MCF 10A (cell line): ENCODE data around the gene TBX2. TPM values are rescaled to one million over a fixed set of nuclear protein-coding genes. Genes with fewer than 3 reads are reported as not detected.

Source experiments
- BruUV-seq: library from RNA; stranded (reverse); fragments of 400-500 nt; replicated peaks from 2 replicates; lab custom pipeline; 2021; lab: Mats Ljungman, UMichigan
- CTCF ChIA-PET: fragments of 300-600 bp; sonication (Branson Sonifier 250); formaldehyde crosslinking; extraction: SDS; loops from one replicate; lab custom pipeline; 2021; ENCODE audit warnings: antibody characterized with exemption, inconsistent platforms; lab: Yijun Ruan, JAX
- POLR2A ChIA-PET: fragments of 300-600, 350-650 bp; sonication (Branson Sonifier 250); formaldehyde crosslinking; extraction: SDS; loops from one replicate; lab custom pipeline; 2020; ENCODE audit warnings: antibody characterized with exemption, inconsistent platforms; lab: Yijun Ruan, JAX
- DNase-seq: peaks from one replicate; pipeline ENCODE4 v3.0.0-alpha.2; 2018; ENCODE audit not compliant: unreplicated experiment
- H3K27ac Mint-ChIP-seq: one replicate; pipeline ENCODE4 v1.8.0; 2022; ENCODE audit warnings: mild to moderate bottlenecking, low read depth, mixed read lengths; ENCODE audit not compliant: unreplicated experiment
- H3K27me3 Mint-ChIP-seq: one replicate; pipeline ENCODE4 v1.8.0; 2022; ENCODE audit warnings: mixed read lengths; ENCODE audit not compliant: insufficient read depth, unreplicated experiment
- H3K36me3 Mint-ChIP-seq: one replicate; pipeline ENCODE4 v1.8.0; 2022; ENCODE audit warnings: mild to moderate bottlenecking, moderate library complexity, mixed read lengths; ENCODE audit not compliant: insufficient read depth, unreplicated experiment
- H3K4me1 Mint-ChIP-seq: one replicate; pipeline ENCODE4 v1.8.0; 2022; ENCODE audit warnings: mixed read lengths; ENCODE audit not compliant: insufficient read depth, unreplicated experiment
- H3K4me3 Mint-ChIP-seq: one replicate; pipeline ENCODE4 v1.8.0; 2022; ENCODE audit warnings: mild to moderate bottlenecking, moderate library complexity, mixed read lengths; ENCODE audit not compliant: unreplicated experiment
- H3K9me3 Mint-ChIP-seq: one replicate; pipeline ENCODE4 v1.8.0; 2022; ENCODE audit warnings: mixed read lengths; ENCODE audit not compliant: unreplicated experiment
- intact Hi-C: fragments of 100-400 bp; cut with micrococcal nuclease; formaldehyde crosslinking; loops from 2 replicates; pipeline ENCODE4 v1.14.1; 2022
- total RNA-seq: library from RNA; stranded (reverse); gene quantifications from 2 replicates; pipeline ENCODE4 v1.2.3, GENCODE V29; 2022
- TF ChIP-seq, protein P1 (sequence below): fragments of 200-600 bp; IDR thresholded peaks from one replicate; pipeline ENCODE4 v1.8.0; 2022; ENCODE audit warnings: antibody characterized with exemption, mild to moderate bottlenecking; ENCODE audit not compliant: unreplicated experiment

Gene TBX2
- total RNA-seq, 1 experiment from 2014 or later, result 1.5 TPM

DNA sequence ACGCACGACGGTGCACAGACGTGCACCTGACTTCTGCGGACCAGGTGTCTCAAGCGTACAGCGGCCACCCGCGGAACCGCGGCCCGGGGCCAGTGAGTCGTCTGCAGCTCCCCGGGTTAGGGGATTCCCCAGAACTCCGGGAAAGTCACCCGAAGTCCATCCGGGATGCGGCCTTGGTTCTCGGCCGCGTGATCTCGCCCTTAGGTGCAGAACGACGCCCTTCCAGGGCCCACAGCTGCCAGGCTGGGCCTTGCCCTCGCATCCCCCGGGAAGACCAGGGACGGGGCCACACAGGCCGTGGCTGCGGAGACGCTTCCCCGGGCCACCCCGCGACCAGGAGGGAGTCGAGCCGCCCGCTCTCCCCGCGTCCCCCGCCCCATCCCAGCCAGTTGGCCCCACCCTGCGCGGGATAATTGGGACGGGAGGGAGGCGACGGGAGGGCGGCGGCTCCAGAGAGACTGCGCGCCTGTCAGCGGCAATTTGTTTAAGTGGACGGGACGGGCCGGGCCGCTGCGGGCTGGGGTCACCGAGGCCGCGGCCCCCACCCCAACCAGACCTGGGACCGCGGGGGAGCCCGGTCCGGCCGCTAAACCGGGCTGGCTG is 3.6 kb upstream of the TBX2 start:
- intact Hi-C loops, result no loop called here
- ChIA-PET CTCF (no interaction called here), POLR2A (interaction anchor here (0.7 kb wide), 1 partner anchor 303 kb away, joined by 3 read pairs; no protein-coding TSS in a partner anchor)
- TF ChIP-seq, protein P1, sequence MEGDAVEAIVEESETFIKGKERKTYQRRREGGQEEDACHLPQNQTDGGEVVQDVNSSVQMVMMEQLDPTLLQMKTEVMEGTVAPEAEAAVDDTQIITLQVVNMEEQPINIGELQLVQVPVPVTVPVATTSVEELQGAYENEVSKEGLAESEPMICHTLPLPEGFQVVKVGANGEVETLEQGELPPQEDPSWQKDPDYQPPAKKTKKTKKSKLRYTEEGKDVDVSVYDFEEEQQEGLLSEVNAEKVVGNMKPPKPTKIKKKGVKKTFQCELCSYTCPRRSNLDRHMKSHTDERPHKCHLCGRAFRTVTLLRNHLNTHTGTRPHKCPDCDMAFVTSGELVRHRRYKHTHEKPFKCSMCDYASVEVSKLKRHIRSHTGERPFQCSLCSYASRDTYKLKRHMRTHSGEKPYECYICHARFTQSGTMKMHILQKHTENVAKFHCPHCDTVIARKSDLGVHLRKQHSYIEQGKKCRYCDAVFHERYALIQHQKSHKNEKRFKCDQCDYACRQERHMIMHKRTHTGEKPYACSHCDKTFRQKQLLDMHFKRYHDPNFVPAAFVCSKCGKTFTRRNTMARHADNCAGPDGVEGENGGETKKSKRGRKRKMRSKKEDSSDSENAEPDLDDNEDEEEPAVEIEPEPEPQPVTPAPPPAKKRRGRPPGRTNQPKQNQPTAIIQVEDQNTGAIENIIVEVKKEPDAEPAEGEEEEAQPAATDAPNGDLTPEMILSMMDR, result no peak
- Mint-ChIP-seq H3K27ac (no peak overlapping the region), H3K27me3 (no peaks in the 10 kb centered on the region), H3K4me3 (no peak overlapping the region), H3K36me3 (peaks cover 11% of the 10 kb centered on the region), H3K9me3 (no peaks in the 10 kb centered on the region), H3K4me1 (no peaks in the 10 kb centered on the region)
- no TSS peak for BruUV-seq
- DNase-seq, result no peak

DNA sequence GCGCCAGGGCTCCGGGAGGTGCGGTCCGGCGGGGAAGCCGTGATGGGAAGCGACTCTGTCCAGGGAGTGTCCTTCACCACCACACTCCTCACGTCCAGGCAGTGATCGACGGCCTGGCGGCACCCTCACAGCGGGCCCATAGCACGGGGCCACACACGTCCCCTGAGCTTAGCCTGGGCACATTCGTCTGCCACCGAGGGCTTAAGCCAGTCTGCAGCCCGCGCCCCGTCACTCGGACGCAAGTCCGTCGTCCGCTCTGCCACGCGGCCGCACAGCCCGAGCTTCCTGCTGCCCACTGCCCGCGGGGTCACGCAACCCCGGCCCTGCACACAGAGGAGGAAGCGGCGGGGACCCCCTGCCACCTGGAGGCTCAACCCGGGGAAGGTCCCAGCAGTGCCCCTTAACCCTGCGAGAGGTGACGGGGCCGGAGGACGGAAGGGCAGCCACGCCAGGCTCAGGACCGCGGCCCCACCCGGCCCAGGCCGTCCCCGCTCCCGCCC is 3.0 kb upstream of the TBX2 start:
- H3K9me3 Mint-ChIP-seq, result no peaks in the 10 kb centered on the region
- H3K4me3 Mint-ChIP-seq, result no peak overlapping the region
- H3K27me3 Mint-ChIP-seq, result no peaks in the 10 kb centered on the region
- no TSS peak for BruUV-seq
- intact Hi-C loops, result no loop called here
- POLR2A ChIA-PET, result no interaction called here
- H3K27ac Mint-ChIP-seq, result no peak overlapping the region
- TF ChIP-seq, protein P1, result no peak
- no peaks in the 10 kb centered on the region for H3K4me1 Mint-ChIP-seq
- CTCF ChIA-PET, result interaction anchor here (0.6 kb wide), 1 partner anchor 409 kb away, joined by 3 read pairs; no protein-coding TSS in a partner anchor
- no peak for DNase-seq
- peaks cover 11% of the 10 kb centered on the region for H3K36me3 Mint-ChIP-seq

DNA sequence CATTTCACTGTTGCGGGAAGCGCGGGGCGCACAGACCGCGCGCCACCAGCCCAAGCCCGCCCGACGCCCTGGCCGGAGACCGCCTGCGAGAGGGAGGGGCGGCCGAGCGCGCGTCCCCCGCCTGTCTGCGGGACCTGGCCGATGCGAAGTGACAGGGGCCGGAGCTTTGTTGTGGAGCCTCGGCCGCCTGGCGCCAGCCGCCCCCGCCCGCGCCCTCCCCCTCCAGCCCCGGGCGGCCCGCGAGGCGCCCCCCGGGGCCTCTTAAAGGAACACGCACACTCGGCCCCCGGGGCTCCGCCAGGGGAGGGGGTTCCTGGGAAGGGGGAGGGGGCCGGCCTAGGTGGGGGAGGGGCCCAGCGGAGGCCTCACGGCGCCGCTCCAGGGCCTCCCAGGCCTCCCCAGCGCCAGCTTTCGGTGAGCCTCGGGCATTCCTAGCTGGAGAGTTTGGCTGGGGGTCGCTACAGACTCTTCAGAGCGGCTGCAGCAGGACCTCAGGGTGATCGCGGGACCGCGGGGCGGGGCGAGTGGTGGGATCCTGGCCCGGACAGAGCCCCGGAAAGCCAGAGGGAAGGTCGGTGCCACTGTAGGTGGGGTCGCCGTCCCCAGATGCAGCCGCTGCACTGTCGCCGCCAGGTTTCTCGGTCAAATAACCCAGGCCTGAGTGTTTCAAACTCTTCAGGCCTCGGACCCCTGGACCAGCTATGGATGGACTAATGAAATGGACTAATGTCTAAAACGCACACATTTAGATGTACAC is 2.4 kb upstream of the TBX2 start:
- ChIA-PET POLR2A (no interaction called here), CTCF (interaction anchor here (0.6 to 0.7 kb wide), 3 partner anchors 11 to 681 kb away, joined by 3 to 4 read pairs (median 3); no protein-coding TSS in a partner anchor)
- intact Hi-C loops, result no loop called here
- Mint-ChIP-seq H3K4me3 (peak overlapping the region; percentile 76), H3K27ac (no peak overlapping the region), H3K4me1 (no peaks in the 10 kb centered on the region), H3K27me3 (no peaks in the 10 kb centered on the region), H3K36me3 (peaks cover 11% of the 10 kb centered on the region), H3K9me3 (no peaks in the 10 kb centered on the region)
- DNase-seq, result no peak
- TF ChIP-seq, protein P1, result no peak
- no TSS peak for BruUV-seq

DNA sequence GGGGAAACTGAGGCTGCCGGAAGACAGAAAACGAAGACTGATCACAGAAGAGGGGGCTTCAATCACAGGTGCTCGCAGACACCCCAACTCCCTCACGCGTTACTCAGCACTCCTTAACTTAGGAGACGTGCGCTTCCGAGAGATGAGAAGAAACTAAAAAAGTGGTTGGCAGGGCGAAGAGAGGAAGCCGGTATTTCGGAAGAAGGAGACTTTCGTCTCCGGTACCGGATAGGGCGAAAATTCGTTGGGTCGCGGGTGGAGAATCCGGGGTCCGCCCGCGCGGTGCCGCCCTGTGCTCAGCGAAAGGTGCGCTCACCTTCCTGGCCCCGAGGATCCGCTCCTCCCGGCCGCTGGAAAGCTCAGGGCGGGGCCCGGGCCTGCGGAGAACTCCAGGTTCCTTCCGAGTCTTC is 917 bp upstream of the TBX2 start:
- BruUV-seq, result no TSS peak
- ChIA-PET CTCF (interaction anchor here (0.6 to 1.5 kb wide), 7 partner anchors 9 to 883 kb away, joined by 3 to 5 read pairs (median 4); no protein-coding TSS in a partner anchor), POLR2A (interaction anchor here (0.7 to 2.5 kb wide), 12 partner anchors 12 to 722 kb away, joined by 3 to 11 read pairs (median 3); partner anchors contain the start of gene BCAS3)
- Mint-ChIP-seq H3K4me3 (peak overlapping the region; percentile 76), H3K9me3 (no peaks in the 10 kb centered on the region), H3K36me3 (peaks cover 11% of the 10 kb centered on the region), H3K27me3 (no peaks in the 10 kb centered on the region), H3K27ac (no peak overlapping the region), H3K4me1 (no peaks in the 10 kb centered on the region)
- DNase-seq, result peak; percentile 16
- intact Hi-C loops, result no loop called here
- TF ChIP-seq, protein P1, result no peak
